RPMI8226 (cell line): ENCODE data around the gene EVL.

Experiments used
- DNase-seq: peaks from one replicate; pipeline ENCODE4 v3.0.0-alpha.2; 2015

The EVL gene

DNA sequence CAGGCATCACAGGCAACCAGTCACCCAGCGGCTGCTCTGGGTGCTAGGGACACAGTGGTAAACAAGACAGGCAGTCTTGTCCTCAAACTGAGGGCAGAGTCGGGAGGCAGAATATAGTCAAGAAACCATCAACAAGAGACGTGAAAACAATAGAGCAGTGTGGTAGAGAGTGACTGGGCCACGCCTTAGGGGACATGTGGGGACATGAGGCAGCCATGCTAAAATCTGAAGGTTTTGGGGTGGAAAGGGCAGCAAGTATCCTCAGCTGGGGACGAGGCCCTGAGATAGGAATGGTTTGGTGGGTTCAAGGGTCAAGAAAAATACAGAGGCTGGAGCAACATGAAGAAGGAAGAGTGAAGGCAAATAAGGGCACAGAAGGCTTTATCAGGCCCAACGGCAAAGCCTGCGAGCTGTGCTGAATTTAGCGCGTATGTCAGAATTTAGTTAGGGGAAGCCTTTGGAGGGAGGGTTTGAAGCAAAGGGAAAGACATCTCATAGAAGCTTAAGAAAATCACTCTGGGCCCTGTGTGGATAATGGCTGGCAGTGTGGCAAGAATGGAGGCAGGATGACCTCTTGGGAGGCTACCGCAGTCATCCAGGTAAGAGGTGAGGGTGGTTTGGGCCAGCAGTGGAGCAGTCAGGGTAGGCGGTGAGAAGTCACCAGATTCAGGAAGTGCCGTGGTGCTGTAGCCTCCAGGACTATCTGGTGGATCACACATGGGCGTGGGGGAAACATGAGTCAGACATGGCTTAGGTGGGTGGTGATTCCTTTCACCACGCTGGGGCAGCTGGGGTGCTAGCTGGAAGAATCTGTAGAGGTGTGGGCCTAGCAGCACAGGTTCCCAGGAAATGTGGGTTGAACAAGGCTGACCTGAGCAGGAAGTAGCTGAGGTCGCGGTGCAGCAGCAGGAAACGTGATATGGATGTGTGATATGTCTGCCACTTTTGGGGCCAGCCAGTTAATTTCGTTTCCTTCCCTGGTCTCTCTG lies 3.0 kb downstream of the EVL start:
- DNase-seq = no peak

- no peak for DNase-seq
Observed at GRCh38 chr14:100069161-100069800, 4.1 kb downstream of the EVL start.

DNA sequence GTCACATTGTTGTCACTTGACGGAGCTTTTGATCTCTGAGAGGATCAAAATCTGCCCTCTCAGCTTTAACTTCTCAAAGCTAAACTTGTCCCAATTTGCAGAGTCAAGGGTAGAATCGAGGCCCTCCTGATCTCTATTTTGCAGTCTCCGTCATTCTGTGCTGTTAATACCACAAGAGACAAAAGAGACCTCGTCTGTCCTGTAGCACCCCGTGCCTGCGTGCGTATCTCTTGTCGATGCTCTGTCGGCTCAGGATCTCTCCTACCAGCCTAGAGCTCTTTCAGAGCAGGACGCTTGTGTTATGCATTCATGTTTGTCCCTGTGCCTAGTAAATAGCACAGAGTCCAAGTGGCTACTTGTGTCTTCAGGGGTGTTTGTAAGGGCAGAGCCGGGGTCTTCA lies 5.1 kb downstream of the EVL start:
- DNase-seq = no peak

GRCh38 chr14:100071545-100071944 lies 6.3 kb downstream of the EVL start:
- no peak for DNase-seq

DNA sequence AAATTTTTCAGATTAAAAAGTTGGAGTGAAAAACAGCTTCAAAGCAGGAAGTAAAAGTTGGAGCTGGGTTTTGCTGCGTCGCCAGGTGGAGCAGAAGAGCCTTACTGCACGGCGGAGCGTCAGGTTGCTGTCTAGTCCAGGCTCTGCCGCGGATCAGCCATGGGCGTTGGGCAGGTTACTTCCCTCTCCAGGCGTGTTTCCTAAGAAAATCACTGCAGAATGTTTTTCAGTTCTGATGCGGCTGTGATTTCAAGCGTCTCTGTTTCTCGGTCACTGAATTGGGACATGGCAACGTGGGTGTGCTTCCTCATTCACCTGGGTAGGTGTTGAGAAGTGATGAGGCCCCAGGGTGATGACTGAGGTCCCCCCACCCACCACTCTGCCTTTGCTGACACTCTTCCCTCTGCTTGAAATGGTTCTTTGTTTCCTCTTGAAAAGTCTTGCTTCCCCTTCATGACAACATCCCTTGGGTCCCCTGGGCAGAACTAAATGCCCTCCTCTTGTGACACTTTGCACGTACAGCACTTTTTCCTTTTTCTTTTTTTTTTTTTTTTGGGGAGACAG lies 7.6 kb downstream of the EVL start:
- DNase-seq = peak; percentile 56

DNA sequence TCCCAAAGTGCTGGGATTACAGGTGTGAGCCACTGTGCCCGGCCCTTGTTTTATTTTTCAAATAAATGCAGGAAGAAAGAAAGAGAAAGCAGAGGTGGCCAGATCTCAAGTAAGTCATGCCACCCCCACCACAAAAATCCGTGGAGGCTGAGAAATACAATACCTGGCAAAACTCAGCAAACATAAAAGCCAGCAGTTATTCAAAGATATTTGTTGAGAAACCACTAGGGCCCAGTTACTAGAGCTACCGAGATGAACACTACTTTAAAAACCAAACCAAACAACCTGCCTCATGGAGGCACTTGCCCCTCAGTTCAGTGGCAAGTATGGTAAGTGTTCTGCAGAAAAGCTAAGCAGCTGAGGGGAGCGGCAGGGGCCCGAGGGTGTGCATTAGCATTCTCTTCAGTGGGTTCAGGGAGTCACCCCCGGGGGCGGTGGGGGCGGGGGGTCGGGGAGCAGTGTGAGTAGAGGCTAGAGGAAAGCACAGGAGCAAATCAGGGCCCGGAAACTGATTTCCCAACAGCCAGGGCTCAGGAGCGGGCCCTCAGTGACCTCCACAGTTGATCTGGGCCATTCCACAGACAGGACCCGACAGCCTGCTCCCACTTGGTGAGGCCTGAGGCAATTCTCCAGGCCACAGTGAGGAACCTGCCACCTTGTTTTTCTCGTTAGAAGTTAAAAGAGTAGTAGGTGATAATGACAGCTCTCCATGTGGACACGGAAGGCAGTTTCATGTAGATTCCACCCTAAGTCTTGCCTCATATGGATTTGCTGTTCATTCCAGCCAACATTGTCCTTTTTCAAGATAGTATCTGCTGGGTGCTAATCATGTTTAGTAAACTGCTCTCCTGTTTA lies 8.6 kb downstream of the EVL start:
- DNase-seq = no peak

GRCh38 chr14:100074431-100075100 lies 9.3 kb downstream of the EVL start:
- no peak for DNase-seq

DNA sequence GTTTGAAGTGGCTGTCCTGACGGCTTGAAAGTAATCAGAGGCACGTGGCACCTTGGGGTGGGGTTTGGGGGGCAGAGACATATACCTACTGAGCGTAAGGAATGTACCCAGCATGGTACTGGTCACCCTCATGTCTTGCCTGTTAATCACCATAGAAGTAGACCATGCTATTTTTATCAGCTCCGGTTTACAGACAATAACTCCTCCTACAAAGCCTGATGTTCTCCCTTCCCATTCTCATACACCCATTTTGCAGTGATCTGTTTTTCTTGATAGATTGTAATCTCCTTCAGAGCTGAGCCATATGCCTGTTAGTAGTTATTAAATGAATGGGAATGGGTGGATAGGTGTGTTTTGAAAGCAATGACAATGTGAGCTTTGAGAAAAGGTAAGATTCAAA lies 10.5 kb downstream of the EVL start:
- DNase-seq = no peak

- peak; percentile 37 for DNase-seq
Observed at GRCh38 chr14:100076133-100076532, 10.9 kb downstream of the EVL start.

- DNase-seq = no peak
Observed at GRCh38 chr14:100076606-100077005, 11.4 kb downstream of the EVL start.

DNA sequence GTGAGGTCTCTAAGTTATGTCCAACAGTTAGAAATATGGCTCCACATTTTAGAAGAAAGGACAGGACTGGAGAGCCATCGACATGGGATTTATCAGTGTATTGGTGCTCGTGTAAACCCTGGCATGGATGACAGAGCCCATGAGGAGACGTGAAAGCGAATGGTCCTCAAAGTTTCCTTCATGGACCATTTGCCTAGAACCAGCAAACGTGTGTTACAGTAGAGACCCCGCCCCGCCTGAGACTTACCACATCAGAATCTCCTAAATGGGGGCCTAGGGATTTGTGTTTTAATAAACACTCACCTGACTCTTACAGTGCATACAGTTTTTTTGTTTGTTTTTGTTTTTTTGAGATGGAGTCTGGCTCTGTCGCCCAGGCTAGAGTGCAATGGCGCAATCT lies 12.2 kb downstream of the EVL start:
- DNase-seq = no peak

DNA sequence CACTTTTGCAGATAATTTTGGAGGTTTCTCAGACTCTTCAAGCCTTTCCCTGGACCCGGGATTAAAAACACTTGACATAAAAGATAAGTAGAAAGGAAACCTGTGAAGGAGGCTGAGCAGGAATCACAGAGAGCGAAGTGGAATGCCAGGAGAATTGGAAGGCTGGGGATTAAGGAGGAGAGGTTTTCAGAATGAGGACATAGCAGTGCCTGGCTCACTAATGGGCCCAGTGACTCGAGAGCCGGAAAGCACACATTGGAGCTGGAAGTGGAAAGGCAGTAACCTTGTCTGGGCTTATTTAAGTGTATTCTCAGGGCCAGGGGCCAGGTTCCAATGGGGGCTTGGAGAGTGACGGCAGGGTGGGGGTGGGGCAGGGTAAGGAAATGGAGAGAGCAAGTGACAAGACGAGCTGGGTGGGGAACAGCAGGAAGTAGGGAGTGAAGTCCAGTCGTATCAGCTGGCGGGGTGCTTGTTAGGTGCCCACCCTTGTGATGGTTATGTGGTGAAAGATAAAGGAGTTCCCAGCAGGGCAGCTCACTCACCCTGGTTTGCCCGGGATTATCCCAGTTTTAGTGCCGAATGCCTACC lies 13.1 kb downstream of the EVL start:
- DNase-seq = no peak

- DNase-seq = no peak
Observed at GRCh38 chr14:100078997-100079725, 13.9 kb downstream of the EVL start.

DNA sequence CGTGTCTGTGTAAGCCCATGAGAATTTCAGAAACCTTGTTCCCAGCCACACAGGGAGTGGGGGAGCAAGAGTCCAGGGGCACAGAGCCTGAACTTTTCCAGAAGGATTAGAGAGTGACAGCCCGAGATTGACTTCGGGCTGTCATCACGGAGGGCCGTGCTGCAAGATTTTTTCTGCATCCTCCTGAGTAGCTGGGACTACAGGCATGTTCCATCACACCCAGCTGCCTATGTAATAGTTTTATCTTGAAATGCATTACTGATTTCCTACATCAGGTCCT lies 14.4 kb downstream of the EVL start:
- DNase-seq = no peak

GRCh38 chr14:100080206-100080605 lies 15.0 kb downstream of the EVL start:
- no peak for DNase-seq

DNA sequence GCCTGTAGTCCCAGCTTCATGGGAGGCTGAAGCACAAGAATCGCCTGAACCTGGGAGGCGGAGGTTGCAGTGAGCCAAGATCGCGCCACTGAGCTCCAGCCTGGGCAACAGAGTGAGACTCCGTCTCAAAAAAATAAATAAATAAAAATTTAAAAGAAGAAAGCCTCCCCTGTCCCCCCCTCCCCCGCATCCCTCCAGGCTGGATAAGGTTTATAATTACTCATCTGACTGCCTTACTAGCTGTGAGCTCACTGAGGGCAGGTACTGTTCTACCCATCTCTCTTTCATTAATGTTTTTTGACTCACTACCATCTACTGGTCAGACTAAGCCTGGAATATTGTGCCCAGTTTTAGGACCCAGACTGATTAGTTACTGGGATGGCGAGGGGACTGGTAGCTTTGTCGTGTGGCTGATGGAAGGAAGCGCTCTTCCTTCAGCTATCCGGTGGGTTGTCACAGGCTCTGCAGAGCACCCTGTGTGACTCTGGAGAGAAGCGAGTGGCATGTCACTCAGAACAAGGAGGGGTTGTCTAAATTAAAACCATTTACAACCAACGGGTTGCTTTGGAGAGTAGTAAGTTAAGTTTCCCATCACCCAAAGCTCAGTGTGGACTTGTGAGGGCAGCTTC lies 16.9 kb downstream of the EVL start:
- DNase-seq = no peak

DNA sequence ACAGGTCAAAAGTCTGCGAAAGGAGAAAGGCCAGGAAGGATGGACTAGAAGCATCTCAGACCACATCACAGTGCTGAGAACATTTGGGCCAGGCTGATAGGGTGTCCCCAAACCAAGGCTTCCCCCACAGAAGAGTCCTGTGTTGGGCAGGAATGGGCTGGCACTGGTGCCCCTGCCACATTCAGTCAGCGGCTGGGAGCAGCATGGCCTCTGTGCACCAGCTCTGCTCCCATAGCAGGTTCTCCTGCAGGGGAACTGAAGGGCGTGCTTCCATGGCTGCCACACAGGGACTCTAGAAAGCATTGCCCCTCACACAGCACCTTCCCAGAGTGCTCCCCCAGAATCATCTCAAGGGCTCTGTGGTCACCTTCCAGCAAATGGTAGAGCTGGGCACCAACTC lies 17.5 kb downstream of the EVL start:
- no peak for DNase-seq

GRCh38 chr14:100083706-100084105 lies 18.5 kb downstream of the EVL start:
- no peak for DNase-seq

- DNase-seq = no peak
Observed at GRCh38 chr14:100084591-100084990, 19.4 kb downstream of the EVL start.

DNA sequence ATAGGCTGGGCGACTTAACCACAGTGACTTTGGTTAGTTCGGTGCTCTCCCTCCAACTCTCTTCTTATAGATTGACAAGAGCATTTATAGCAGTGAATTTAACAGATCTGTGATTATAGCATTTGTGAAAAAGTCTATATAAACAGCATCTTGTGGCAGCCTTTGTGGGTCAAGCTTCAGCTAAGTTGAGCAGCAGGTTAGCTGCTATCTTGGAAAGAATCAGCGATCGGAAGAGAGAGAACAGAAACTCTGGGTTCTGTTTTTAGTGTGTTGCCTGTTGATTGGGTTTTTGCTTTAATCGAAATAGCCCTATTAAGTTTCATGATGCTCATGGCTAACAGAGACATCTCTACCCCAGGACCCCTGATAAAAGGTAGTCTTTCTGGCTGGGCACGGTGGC lies 20.2 kb downstream of the EVL start:
- no peak for DNase-seq

DNA sequence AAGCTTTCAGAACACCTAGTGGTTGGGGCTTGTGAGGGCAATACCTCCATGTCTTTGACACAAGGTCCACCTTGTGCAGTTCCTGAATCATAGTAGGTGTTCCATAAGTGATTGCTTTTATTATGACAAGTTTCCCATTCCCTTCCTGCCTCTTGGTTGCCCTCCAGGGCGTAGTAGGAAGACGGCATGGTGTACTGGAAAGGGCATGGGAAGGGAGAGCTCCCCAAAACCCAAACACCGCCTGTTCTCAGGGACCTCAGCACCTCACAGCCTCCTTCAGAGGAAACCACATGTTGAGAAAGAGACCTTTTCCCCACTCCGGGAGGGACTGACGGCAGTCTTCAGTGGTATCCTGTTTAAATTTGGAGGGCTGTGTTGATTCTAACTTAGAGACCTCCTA lies 21.1 kb downstream of the EVL start:
- no peak for DNase-seq
